GM23248 (cell line): ENCODE results near the gene TTBK2.

ENCODE experiments used
- EZH2 ChIP-seq: fragments of 200-600 bp; sonication (generic); IDR thresholded peaks from 2 replicates; pipeline ENCODE4 v1.6.1; 2018; ENCODE audit warnings: antibody characterized with exemption, mild to moderate bottlenecking; ENCODE audit not compliant: insufficient read depth, poor library complexity, severe bottlenecking
- EZH2phosphoT487 ChIP-seq: fragments of 200-600 bp; sonication (generic); IDR thresholded peaks from 2 replicates; pipeline ENCODE4 v1.6.1; 2018; ENCODE audit warnings: antibody characterized with exemption, moderate library complexity, mild to moderate bottlenecking, low read depth; ENCODE audit not compliant: insufficient read depth

- TF ChIP-seq EZH2 (no peak), EZH2phosphoT487 (no peak)
These were observed 178.4 kb downstream of the TTBK2 start for GRCh38 chr15:42742149-42742548.
